GM08714 (cell line): Measurements from ENCODE around the gene UGT1A10.

Experiments used
- H3K4me3 ChIP-seq: fragments of 200-500 bp; sonication (Bioruptor generic); 2 replicates; pipeline ENCODE4 v1.5.1; 2014; ENCODE audit warnings: mild to moderate bottlenecking, low read length, inconsistent platforms
- ZNF274 ChIP-seq: IDR thresholded peaks from 2 replicates; pipeline ENCODE4 v1.6.1; 2012; ENCODE audit warnings: mild to moderate bottlenecking, low read depth, low read length

The UGT1A10 gene

GRCh38 chr2:233816771-233817170 lies 180.5 kb downstream of the UGT1A10 start:
- H3K4me3 ChIP-seq, result no peak overlapping the region
- no peak for TF ChIP-seq ZNF274

DNA sequence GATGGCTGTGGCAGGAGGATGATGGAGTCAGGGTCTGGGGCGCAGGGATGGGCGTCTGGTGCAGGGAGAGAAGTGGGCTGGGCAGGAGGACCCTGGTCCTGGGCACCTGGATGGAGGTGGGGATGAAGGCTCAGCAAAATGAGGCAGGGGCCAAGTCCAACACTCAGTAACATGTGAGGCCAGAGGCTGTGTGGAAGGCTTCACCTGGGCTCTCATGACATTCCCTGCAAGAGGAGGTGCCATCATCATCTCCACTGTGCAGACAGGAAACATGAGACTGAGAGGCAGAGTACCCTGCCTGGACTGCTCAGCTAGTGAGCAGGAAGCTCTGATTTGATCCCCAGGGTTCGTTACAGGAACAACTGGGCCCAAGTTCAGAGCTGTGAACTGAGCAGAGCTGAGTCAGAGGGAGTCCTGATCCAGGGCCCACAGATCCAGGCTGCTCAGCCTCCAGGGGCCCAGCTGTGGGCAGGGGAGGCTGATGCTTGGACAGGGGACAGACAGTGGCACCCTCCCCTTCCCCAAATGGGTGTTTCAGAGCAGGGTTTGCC lies 181.2 kb downstream of the UGT1A10 start:
- no peak for TF ChIP-seq ZNF274
- no peak overlapping the region for H3K4me3 ChIP-seq

DNA sequence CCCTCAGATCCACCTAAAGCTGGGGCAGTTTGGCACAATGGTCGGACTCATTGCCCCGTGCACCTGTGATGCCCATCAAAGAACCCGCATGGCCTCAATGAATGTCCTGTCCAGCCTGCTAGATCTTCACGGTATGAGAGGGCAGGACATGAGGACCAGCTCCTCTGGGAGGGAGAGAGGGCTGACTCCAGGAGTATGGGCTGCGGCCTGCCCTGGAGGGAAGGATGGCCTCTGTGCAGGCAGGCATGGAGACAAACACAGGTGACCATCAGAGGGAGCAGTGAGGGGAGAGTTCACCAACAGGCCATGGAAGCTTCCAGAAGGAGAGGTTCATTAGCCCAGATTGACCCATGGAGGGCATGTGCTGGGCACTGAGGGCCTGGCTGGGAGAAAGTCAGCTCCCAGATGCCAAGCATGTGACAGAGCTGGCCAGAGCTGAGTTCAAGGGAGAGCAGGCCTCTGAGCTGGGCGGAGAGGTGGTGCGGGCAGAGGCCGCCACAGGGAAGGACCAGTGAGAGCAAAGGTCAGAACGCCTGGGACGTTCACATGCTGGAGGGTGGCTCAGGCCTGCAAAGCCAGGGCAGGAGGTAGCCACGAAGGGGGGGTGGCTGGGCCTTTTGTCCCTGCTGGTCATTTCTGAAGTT lies 181.9 kb downstream of the UGT1A10 start:
- H3K4me3 ChIP-seq, result no peak overlapping the region

GRCh38 chr2:233818639-233819621 lies 182.7 kb downstream of the UGT1A10 start:
- no peak for TF ChIP-seq ZNF274
- no peak overlapping the region for H3K4me3 ChIP-seq

More for the DNA sequence above, 181.9 kb downstream of the UGT1A10 start:
- TF ChIP-seq ZNF274, result no peak

DNA sequence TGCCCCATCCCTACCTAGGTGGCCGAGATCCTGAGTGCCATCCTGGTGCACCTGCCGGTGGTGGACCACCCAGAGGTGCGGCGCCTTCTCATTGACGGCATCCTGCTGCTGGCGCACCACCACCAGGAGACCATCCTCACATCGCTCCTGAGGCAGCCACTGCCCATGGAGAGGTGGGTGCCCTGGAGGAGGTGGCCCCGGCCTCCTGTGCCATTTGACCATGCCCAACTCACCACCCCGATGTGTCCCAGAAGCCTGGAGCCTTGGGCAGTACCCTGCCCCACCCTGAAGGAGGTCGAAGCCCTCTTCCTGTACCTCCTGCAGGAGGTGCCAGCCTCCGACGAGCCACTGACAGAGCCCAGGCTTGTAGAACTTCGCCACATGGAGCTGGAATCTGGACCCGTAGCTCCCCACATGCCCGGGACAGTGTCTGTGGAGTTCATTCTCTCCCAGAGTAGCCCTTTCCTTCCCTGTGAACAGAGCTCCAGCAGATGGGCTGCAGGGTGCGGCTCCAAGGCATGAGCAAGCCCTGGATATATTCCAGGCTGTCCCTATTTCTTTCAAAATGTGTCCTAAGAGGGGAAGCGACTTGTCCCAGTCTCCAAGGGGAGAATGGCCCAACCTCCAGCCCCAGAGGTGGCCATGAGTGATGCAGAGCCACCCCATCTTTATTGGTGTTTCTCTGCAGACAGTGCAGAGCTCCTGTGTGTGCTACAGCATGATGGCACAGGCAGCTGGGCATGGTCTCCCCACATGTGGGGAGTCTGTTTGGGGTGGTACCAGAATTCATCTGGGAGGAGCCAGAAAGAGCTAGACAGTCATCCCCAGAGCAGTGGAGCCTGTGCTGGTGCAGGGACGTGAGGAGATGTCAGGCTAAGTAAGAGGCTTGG lies 183.9 kb downstream of the UGT1A10 start:
- no peak for TF ChIP-seq ZNF274
- no peak overlapping the region for H3K4me3 ChIP-seq

DNA sequence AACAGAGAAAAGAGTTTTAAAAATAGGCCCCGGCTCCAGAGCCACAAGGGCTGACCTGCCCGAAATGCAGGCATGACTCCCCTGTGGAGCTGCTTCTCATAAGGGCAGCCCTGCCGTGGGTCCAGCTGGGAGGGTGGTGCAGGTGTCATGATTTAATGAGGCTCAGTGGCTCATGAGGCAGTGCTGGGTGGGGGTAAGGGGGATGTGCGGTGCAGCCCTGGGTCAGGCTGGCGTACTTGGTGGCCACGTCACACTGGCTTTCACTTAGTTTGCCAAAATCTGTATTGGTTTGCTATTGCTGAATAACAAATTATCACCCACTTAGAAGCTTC lies 184.5 kb downstream of the UGT1A10 start:
- H3K4me3 ChIP-seq, result no peak overlapping the region
- TF ChIP-seq ZNF274, result no peak

DNA sequence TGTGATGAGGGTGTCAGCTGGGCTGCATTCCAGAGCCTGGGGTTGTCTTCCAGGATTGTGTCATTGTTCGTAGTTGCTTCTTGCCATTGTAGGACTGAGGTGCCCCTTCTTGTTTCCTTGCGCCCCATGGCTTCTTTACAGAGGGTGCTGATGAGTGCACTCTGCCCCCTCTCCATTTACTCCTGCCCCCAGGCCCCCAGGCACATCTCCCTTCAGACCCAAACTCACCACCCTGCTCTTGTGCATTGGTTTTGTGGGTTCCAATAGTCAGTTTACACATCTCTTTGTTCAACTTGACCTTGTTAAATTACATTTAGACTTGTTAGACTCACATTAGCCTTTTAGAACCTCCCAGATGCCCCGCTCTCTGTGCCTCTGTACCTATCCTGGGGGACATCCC lies 184.9 kb downstream of the UGT1A10 start:
- no peak for TF ChIP-seq ZNF274
- H3K4me3 ChIP-seq, result no peak overlapping the region

GRCh38 chr2:233821709-233822100 lies 185.5 kb downstream of the UGT1A10 start:
- no peak for TF ChIP-seq ZNF274
- H3K4me3 ChIP-seq, result no peak overlapping the region

GRCh38 chr2:233822101-233822771 lies 186.0 kb downstream of the UGT1A10 start:
- no peak overlapping the region for H3K4me3 ChIP-seq
- no peak for TF ChIP-seq ZNF274
